ENCODE measurements around the gene PLAAT2. TPM values are rescaled to one million over a fixed set of nuclear protein-coding genes. Genes with fewer than 3 reads are reported as not detected.

PLAAT2 gene
- total RNA-seq, 1 donor from 2014 or later = 0.29 TPM

- no peak overlapping the region for H3K4me3 ChIP-seq (ENCODE audit: low read depth, low read length)
- DNase-seq (ENCODE audit: low read depth) = no peak
- TF ChIP-seq CTCF (conservative IDR thresholded peaks at IDR 0.05; ENCODE audit: low read depth, low read length) = no peak
Observed at GRCh38 chr11:63511048-63511748, 52.0 kb downstream of the PLAAT2 start.

- peak; percentile 14 for TF ChIP-seq CTCF (conservative IDR thresholded peaks at IDR 0.05; ENCODE audit: low read depth, low read length)
- H3K4me3 ChIP-seq (ENCODE audit: low read depth, low read length) = no peak overlapping the region
- DNase-seq (ENCODE audit: low read depth) = no peak
Observed at GRCh38 chr11:63510360-63511047, 52.7 kb downstream of the PLAAT2 start.

GRCh38 chr11:63508745-63509144, 54.4 kb downstream of the PLAAT2 start:
- TF ChIP-seq CTCF (conservative IDR thresholded peaks at IDR 0.05; ENCODE audit: low read depth, low read length) = no peak
- no peak for DNase-seq (ENCODE audit: low read depth)

GRCh38 chr11:63508009-63508408, 55.2 kb downstream of the PLAAT2 start:
- TF ChIP-seq CTCF (conservative IDR thresholded peaks at IDR 0.05; ENCODE audit: low read depth, low read length) = peak; percentile 54
- no peak overlapping the region for H3K4me3 ChIP-seq (ENCODE audit: low read depth, low read length)
- DNase-seq (ENCODE audit: low read depth) = no peak

More at GRCh38 chr11:63508745-63509144, 54.4 kb downstream of the PLAAT2 start:
- H3K4me3 ChIP-seq (ENCODE audit: low read depth, low read length) = no peak overlapping the region

- no peak for TF ChIP-seq CTCF (conservative IDR thresholded peaks at IDR 0.05; ENCODE audit: low read depth, low read length)
- no peak overlapping the region for H3K4me3 ChIP-seq (ENCODE audit: low read depth, low read length)
- no peak for DNase-seq (ENCODE audit: low read depth)
Observed at GRCh38 chr11:63507511-63507910, 55.7 kb downstream of the PLAAT2 start.

GRCh38 chr11:63506876-63507275, 56.3 kb downstream of the PLAAT2 start:
- no peak overlapping the region for H3K4me3 ChIP-seq (ENCODE audit: low read depth, low read length)
- no peak for DNase-seq (ENCODE audit: low read depth)
- TF ChIP-seq CTCF (conservative IDR thresholded peaks at IDR 0.05; ENCODE audit: low read depth, low read length) = no peak

Measured in epithelial cell of proximal tubule (primary cell).